ENCODE measurements around the gene F2R. TPM values are rescaled to one million over a fixed set of nuclear protein-coding genes. Genes with fewer than 3 reads are reported as not detected.
"Not testable (repeated sequence)": the region's sequence is repeated elsewhere in the genome, so short reads cannot be mapped to it uniquely, and the experiment has no call there.

Gene F2R
- total RNA-seq, 4 donors from 2014 or later: 0.75 to 10.7 (median 6.8) TPM

GRCh38 chr5:76771705-76772405 lies 55.9 kb downstream of the F2R start:
- WGBS, 2 donors (ENCODE audit: low coverage in 1 of 2): 76 to 83% methylated on average over 3 of the region's 3 CpGs
- in situ Hi-C loops (cut with MboI; ENCODE audit: low pct_ligation_motif_present in 1 of 4, low pct_unique_long_range_greater_than_20kb in 1 of 4, low sequenced_read_pairs in 3 of 4): loop anchor here in 2 of 4 donors (10.0 kb wide), 2 partner anchors 57 to 167 kb away; partner anchors contain the start of gene F2R (in 1 of the 2)
- no peak overlapping the region for H3K27ac ChIP-seq
- intact Hi-C loops (cut with DNase I; ENCODE audit: low total_unique reads): loop anchor here (10.0 kb wide), 1 partner anchor 167 kb away; no protein-coding TSS in a partner anchor
- TF ChIP-seq POLR2A (IDR thresholded peaks at IDR 0.05): no peak
- no peak for TF ChIP-seq EP300 (IDR thresholded peaks at IDR 0.05; ENCODE audit: low read depth)
- TF ChIP-seq POLR2AphosphoS5 (IDR thresholded peaks at IDR 0.05): no peak
- no peak for TF ChIP-seq CTCF (IDR thresholded peaks at IDR 0.05)
- no peaks in the 10 kb centered on the region for H3K36me3 ChIP-seq
- no peaks in the 10 kb centered on the region for H3K27me3 ChIP-seq
- no peak for DNase-seq
- no peak overlapping the region for H3K4me3 ChIP-seq
- H3K9me3 ChIP-seq: no peaks in the 10 kb centered on the region
- peaks cover 0 to 3% (median 0%) of the 10 kb centered on the region in 4 donors for H3K4me1 ChIP-seq

GRCh38 chr5:76775921-76776320 lies 60.0 kb downstream of the F2R start:
- intact Hi-C loops (cut with DNase I; ENCODE audit: low total_unique reads) (loop anchor here (10.0 kb wide), 1 partner anchor 171 kb away; no protein-coding TSS in a partner anchor), in situ Hi-C loops (cut with MboI; ENCODE audit: low pct_ligation_motif_present in 1 of 4, low pct_unique_long_range_greater_than_20kb in 1 of 4, low sequenced_read_pairs in 3 of 4) (loop anchor here in 3 of 4 donors (5.0 to 10.0 kb wide), 3 partner anchors 61 to 174 kb away; partner anchors contain the start of gene F2R (in 1 of the 3))
- H3K4me3 ChIP-seq: no peak overlapping the region
- DNase-seq: no peak
- no peak overlapping the region for H3K27ac ChIP-seq
- H3K36me3 ChIP-seq: no peaks in the 10 kb centered on the region
- peaks cover 0 to 3% (median 0%) of the 10 kb centered on the region in 4 donors for H3K4me1 ChIP-seq
- WGBS, 2 donors (ENCODE audit: low coverage in 1 of 2): 92 to 98% methylated on average over 5 of the region's 5 CpGs
- H3K9me3 ChIP-seq: no peaks in the 10 kb centered on the region
- no peak for TF ChIP-seq POLR2A (IDR thresholded peaks at IDR 0.05)
- TF ChIP-seq EP300 (IDR thresholded peaks at IDR 0.05; ENCODE audit: low read depth): no peak
- no peak for TF ChIP-seq CTCF (IDR thresholded peaks at IDR 0.05)
- TF ChIP-seq POLR2AphosphoS5 (IDR thresholded peaks at IDR 0.05): no peak
- H3K27me3 ChIP-seq: no peaks in the 10 kb centered on the region

GRCh38 chr5:76776391-76776790 lies 60.5 kb downstream of the F2R start:
- in situ Hi-C loops (cut with MboI; ENCODE audit: low pct_ligation_motif_present in 1 of 4, low pct_unique_long_range_greater_than_20kb in 1 of 4, low sequenced_read_pairs in 3 of 4): loop anchor here in 3 of 4 donors (5.0 to 10.0 kb wide), 3 partner anchors 62 to 174 kb away; partner anchors contain the start of gene F2R (in 1 of the 3)
- intact Hi-C loops (cut with DNase I; ENCODE audit: low total_unique reads): loop anchor here (10.0 kb wide), 1 partner anchor 172 kb away; no protein-coding TSS in a partner anchor
- DNase-seq: no peak
- WGBS, 2 donors (ENCODE audit: low coverage in 1 of 2): 89 to 93% methylated on average over 2 of the region's 2 CpGs
- Histone ChIP-seq H3K36me3 (no peaks in the 10 kb centered on the region), H3K4me3 (no peak overlapping the region), H3K9me3 (no peaks in the 10 kb centered on the region), H3K4me1 (peaks cover 0 to 3% (median 0%) of the 10 kb centered on the region in 4 donors), H3K27me3 (no peaks in the 10 kb centered on the region), H3K27ac (no peak overlapping the region)
- no peak for TF ChIP-seq POLR2AphosphoS5 (IDR thresholded peaks at IDR 0.05)
- no peak for TF ChIP-seq CTCF (IDR thresholded peaks at IDR 0.05)
- no peak for TF ChIP-seq EP300 (IDR thresholded peaks at IDR 0.05; ENCODE audit: low read depth)
- TF ChIP-seq POLR2A (IDR thresholded peaks at IDR 0.05): no peak

- H3K27ac ChIP-seq; H3K9me3 ChIP-seq; H3K4me1 ChIP-seq; H3K36me3 ChIP-seq; H3K4me3 ChIP-seq; H3K27me3 ChIP-seq; DNase-seq; in situ Hi-C loops (cut with MboI; ENCODE audit: low pct_ligation_motif_present in 1 of 4, low pct_unique_long_range_greater_than_20kb in 1 of 4, low sequenced_read_pairs in 3 of 4); intact Hi-C loops (cut with DNase I; ENCODE audit: low total_unique reads): not testable (repeated sequence)
- 99 to 100% methylated on average over 3 to 4 of the region's 4 CpGs for WGBS, 2 donors (ENCODE audit: low coverage in 1 of 2)
Observed at GRCh38 chr5:76780616-76781015, 64.7 kb downstream of the F2R start.

Data from transverse colon (tissue), 4 donors.